Adrenal gland (tissue), 12 donors: Measurements from ENCODE around the gene KDM4B. TPM values are rescaled to one million over a fixed set of nuclear protein-coding genes. Genes with fewer than 3 reads are reported as not detected.

Experiments
- DNase-seq, 7 donors: peaks; one replicate each; pipeline ENCODE4 v3.0.0-alpha.2; 2019 to 2020
- H3K27ac ChIP-seq, 5 donors: fragments of 200-600 bp; sonication (generic) in 4 of 5; 1 replicate in 3 of 5; 2 replicates in 2 of 5; pipeline versions ENCODE4 v1.5.1 to v1.8.0; 2016 to 2020; ENCODE audit warnings: mild to moderate bottlenecking in 1 of 5
- H3K27me3 ChIP-seq: fragments of 200-600 bp; 2 replicates; pipeline ENCODE4 v1.8.0; 2021
- H3K36me3 ChIP-seq, 2 donors: fragments of 200-600 bp; replicated peaks in 1 of 2; 1 replicate in 1 of 2; 2 replicates in 1 of 2; pipeline versions ENCODE4 v1.5.1 to v1.8.0; 2018 to 2022
- H3K4me1 ChIP-seq, 2 donors: fragments of 200-600 bp; replicated peaks in 1 of 2; 1 replicate in 1 of 2; 2 replicates in 1 of 2; pipeline versions ENCODE4 v1.5.1 to v1.8.0; 2018 to 2021
- H3K4me3 ChIP-seq, 4 donors: fragments of 200-600 bp; sonication (generic) in 3 of 4; one replicate each; pipeline ENCODE4 v1.5.1; 2016 to 2018
- H3K9me3 ChIP-seq, 3 donors: fragments of 200-600 bp; sonication (generic) in 1 of 3; replicated peaks in 1 of 3; 1 replicate in 2 of 3; 2 replicates in 1 of 3; pipeline versions ENCODE4 v1.5.1 to v1.8.0; 2016 to 2021
- POLR2A ChIP-seq, 2 donors: fragments of 450-650 bp; IDR thresholded peaks; one replicate each; pipeline ENCODE4 v1.6.1; 2017; ENCODE audit warnings: antibody characterized with exemption in 2 of 2, mild to moderate bottlenecking in 2 of 2, moderate library complexity in 1 of 2
- WGBS, 4 donors: extraction: QIAGEN DNeasy Blood & Tissue Kit in 2 of 4; methylation state at CpG; one replicate each; pipeline versions ENCODE4 v1.1.5 to v1.1.7; 2013 to 2017; 5-methylcytosine and 5-hydroxymethylcytosine counted together
- intact Hi-C, 2 donors: fragments of 100-400 bp; cut with DNase I; formaldehyde crosslinking; loops; one replicate each; pipeline versions ENCODE4 v1.14.1 to v1.15.0; 2022 to 2023
- polyA plus RNA-seq, 3 donors: library from polyadenylated mRNA; stranded (reverse); fragments of 200-250 nt in 2 of 3; fragments of 350-450 nt in 1 of 3; fragmentation: Illumina TruSeq in 1 of 3; extraction: RNeasy Lipid Tissue Mini Kit (QIAGEN cat#74804) in 1 of 3; gene quantifications; one replicate each; pipeline ENCODE4 v1.2.3, GENCODE V29; 2013 to 2014
- total RNA-seq, 9 donors: library from RNA; depleted of rRNA in 4 of 9; stranded (reverse); fragments of >200 nt in 4 of 9; fragments of 120-200 nt in 1 of 9; fragmentation: NEBNext Ultra II Directional in 1 of 9; extraction: Animal tissue kit (Norgen Biotek cat#: 25700) in 1 of 9; gene quantifications; one replicate each; pipeline versions ENCODE4 v1.1.0 to v1.2.4, GENCODE V29; 2013 to 2023
- TF ChIP-seq, protein P1 (sequence below), 6 experiments: fragments of 450-650 bp in 4 of 6; fragments of 200-600 bp in 2 of 6; sonication (generic) in 1 of 6; IDR thresholded peaks; 1 replicate in 5 of 6; 2 replicates in 1 of 6; pipeline versions ENCODE4 v1.5.1 to v1.8.0; 2016 to 2021; ENCODE audit warnings: antibody characterized with exemption in 6 of 6, mild to moderate bottlenecking in 2 of 6, moderate library complexity in 1 of 6
- donor health status: healthy with polysubstance abuse.
- donor health status: Bipolar disorder and iron deficiency.
- donor health status: DM: yes; HTN: yes; CAD: no.
- donor health status: DM: no; HTN: no; CAD: no.
- donor health status: DM: no; HTN: no; CAD: no.
- donor health status: DM: yes; HTN: yes; CAD: no.

KDM4B gene
- total and polyA plus RNA-seq, 12 donors: 9.8 to 65.1 (median 39.9) TPM

DNA sequence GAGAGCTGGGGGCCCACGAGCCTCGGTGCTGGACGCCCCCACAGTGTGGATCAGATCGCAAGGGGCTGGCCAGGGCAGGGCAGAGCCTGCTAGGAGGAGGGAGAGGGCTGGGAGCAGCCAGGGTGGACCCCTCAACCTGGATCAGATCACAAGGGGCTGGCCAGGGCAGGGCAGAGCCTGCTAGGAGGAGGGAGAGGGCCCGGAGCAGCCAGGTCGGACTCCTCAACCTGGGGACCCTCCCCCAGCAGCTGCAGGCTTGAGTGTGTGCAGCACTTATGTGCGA, 126.6 kb downstream of the KDM4B start:
- Histone ChIP-seq H3K36me3 (no peaks in the 10 kb centered on the region), H3K4me1 (peaks cover 18 to 32% of the 10 kb centered on the region in 2 donors), H3K9me3 (peaks cover 0 to 10% (median 0%) of the 10 kb centered on the region in 3 donors), H3K27ac (peak overlapping the region in 1 of 5 donors; percentile 66), H3K4me3 (no peak overlapping the region), H3K27me3 (no peaks in the 10 kb centered on the region)
- intact Hi-C loops: no loop called here
- DNase-seq: no peak
- no peak for TF ChIP-seq POLR2A (IDR thresholded peaks at IDR 0.05)
- TF ChIP-seq, protein P1, sequence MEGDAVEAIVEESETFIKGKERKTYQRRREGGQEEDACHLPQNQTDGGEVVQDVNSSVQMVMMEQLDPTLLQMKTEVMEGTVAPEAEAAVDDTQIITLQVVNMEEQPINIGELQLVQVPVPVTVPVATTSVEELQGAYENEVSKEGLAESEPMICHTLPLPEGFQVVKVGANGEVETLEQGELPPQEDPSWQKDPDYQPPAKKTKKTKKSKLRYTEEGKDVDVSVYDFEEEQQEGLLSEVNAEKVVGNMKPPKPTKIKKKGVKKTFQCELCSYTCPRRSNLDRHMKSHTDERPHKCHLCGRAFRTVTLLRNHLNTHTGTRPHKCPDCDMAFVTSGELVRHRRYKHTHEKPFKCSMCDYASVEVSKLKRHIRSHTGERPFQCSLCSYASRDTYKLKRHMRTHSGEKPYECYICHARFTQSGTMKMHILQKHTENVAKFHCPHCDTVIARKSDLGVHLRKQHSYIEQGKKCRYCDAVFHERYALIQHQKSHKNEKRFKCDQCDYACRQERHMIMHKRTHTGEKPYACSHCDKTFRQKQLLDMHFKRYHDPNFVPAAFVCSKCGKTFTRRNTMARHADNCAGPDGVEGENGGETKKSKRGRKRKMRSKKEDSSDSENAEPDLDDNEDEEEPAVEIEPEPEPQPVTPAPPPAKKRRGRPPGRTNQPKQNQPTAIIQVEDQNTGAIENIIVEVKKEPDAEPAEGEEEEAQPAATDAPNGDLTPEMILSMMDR (IDR thresholded peaks at IDR 0.05): no peak
- WGBS, 4 donors: 87 to 98% (median 89%) methylated on average over 6 to 7 of the region's 7 CpGs; no CpG with 5 or more reads in 1 of the 4 donors

DNA sequence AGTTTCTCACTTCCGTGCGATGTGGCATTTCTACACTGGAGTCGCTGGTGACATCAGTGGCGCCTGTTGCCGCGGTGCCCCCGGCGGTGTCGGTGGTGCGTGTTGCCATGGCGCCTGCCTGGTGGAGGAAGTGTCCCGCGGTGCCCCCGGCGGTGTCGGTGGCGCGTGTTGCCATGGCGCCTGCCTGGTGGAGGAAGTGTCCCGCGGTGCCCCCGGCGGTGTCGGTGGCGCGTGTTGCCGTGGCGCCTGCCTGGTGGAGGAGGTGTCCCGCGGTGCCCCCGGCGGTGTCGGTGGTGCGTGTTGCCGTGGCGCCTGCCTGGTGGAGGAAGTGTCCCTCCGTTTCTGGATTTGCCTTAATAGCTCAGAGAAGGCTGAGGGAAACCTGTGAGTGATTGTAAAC, 127.6 kb downstream of the KDM4B start:
- peaks cover 15 to 22% of the 10 kb centered on the region in 2 donors for H3K4me1 ChIP-seq
- WGBS, 4 donors: 97 to 99% (median 98%) methylated on average over 11 to 37 of the region's 37 CpGs
- TF ChIP-seq, protein P1 (IDR thresholded peaks at IDR 0.05): no peak
- TF ChIP-seq POLR2A (IDR thresholded peaks at IDR 0.05): no peak
- H3K9me3 ChIP-seq: peaks cover 0 to 10% (median 0%) of the 10 kb centered on the region in 3 donors
- DNase-seq: no peak
- intact Hi-C loops: no loop called here
- H3K4me3 ChIP-seq: no peak overlapping the region
- no peaks in the 10 kb centered on the region for H3K27me3 ChIP-seq
- H3K36me3 ChIP-seq: no peaks in the 10 kb centered on the region
- peak overlapping the region in 1 of 5 donors; percentile 66 for H3K27ac ChIP-seq

DNA sequence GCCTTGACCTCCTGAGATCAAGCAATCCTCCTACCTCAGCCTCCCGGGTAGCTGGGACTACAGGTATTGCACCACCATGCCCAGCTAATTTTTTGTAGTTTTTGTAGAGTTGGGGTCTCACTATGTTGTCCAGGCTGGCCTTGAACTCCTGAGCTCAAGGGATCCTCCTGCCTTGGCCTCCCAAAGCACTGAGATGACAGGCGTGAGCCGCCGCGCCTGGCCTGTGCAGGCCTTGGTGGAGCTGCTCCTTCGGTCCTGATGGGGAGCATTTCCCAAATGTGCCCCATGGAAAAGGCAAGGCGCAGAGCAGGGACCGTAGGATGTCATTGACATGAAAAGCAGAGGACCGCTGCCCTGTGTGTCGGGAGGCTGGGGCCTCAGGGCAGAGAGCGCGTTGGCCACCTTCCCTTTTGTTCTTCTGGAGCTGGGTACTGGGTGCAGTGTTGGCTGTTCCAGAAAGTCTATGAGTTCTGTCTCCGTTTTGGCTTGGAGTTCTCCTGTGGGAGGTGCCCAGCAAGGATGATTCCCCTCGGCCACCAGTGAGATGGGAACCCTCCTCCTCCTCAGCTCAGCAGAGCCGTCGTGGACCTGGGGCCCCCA, 128.5 kb downstream of the KDM4B start:
- TF ChIP-seq POLR2A (IDR thresholded peaks at IDR 0.05): no peak
- TF ChIP-seq, protein P1 (IDR thresholded peaks at IDR 0.05): no peak
- no peak for DNase-seq
- H3K4me1 ChIP-seq: peaks cover 12 to 15% of the 10 kb centered on the region in 2 donors
- H3K36me3 ChIP-seq: no peaks in the 10 kb centered on the region
- 93 to 95% (median 94%) methylated on average over 14 to 16 of the region's 16 CpGs for WGBS, 4 donors
- H3K27ac ChIP-seq: peak overlapping the region in 1 of 5 donors; percentile 66
- intact Hi-C loops: no loop called here
- peaks cover 0 to 10% (median 0%) of the 10 kb centered on the region in 3 donors for H3K9me3 ChIP-seq
- no peak overlapping the region for H3K4me3 ChIP-seq
- no peaks in the 10 kb centered on the region for H3K27me3 ChIP-seq

DNA sequence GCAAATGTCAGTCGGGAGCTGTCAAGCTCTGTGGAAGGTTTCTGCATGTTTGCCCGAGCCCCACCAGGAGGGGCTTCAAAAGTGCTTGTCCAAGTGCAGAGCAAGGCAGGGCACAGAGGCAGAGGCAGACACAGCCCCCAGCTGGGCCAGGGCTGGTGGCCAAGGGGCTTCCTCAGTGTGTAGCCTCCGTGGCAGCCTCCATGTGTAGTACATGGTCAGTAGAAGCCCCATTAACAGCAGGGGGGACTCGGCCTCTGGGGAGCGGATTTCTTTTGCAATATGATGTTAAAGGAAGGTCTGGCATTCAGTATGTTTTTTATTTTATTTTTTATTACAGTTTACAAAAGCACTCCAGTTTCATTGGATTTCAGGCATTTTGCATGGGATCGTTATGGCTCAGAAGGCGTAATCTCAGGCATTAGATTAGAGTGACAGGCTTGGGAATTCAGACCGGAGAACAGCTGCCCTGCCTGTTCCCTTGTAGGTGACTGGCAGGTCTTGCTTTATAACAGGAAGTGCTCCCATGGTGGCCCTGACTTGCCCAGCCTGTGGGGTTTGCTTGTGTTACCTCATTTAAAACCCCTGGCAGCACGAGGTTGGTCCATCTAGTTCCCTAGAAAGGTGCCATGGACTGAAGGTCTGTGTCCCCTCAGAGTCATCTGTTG, 129.2 kb downstream of the KDM4B start:
- no peak for DNase-seq
- H3K36me3 ChIP-seq: no peaks in the 10 kb centered on the region
- TF ChIP-seq POLR2A (IDR thresholded peaks at IDR 0.05): no peak
- TF ChIP-seq, protein P1 (IDR thresholded peaks at IDR 0.05): no peak
- peaks cover 0 to 10% (median 0%) of the 10 kb centered on the region in 3 donors for H3K9me3 ChIP-seq
- intact Hi-C loops: no loop called here
- no peak overlapping the region for H3K4me3 ChIP-seq
- peak overlapping the region in 1 of 5 donors; percentile 66 for H3K27ac ChIP-seq
- peaks cover 12 to 15% of the 10 kb centered on the region in 2 donors for H3K4me1 ChIP-seq
- 94 to 99% (median 95%) methylated on average over 7 to 9 of the region's 9 CpGs for WGBS, 4 donors
- no peaks in the 10 kb centered on the region for H3K27me3 ChIP-seq
